Neural progenitor cell (in vitro differentiated cells): ENCODE data around the gene ARSJ. TPM values are rescaled to one million over a fixed set of nuclear protein-coding genes. Genes with fewer than 3 reads are reported as not detected.

Source experiments
- DNase-seq: peaks from one replicate; pipeline ENCODE4 v3.0.0-alpha.2; 2016; ENCODE audit warnings: low spot score
- H2AFZ ChIP-seq: fragments of 200-600 bp; sonication (generic); replicated peaks from 2 replicates; pipeline ENCODE4 v1.6.1; 2016; ENCODE audit warnings: antibody characterized with exemption
- H3F3A ChIP-seq: fragments of 200-600 bp; sonication (generic); 2 replicates; pipeline ENCODE4 v1.6.1; 2016; ENCODE audit warnings: antibody characterized with exemption, low read depth
- H3K27ac ChIP-seq: fragments of 200-600 bp; sonication (generic); 2 replicates; pipeline ENCODE4 v1.5.1; 2016; ENCODE audit warnings: mild to moderate bottlenecking
- H3K27me3 ChIP-seq: fragments of 200-600 bp; sonication (generic); 2 replicates; pipeline ENCODE4 v1.6.1; 2016; ENCODE audit warnings: mild to moderate bottlenecking, moderate library complexity
- H3K36me3 ChIP-seq: fragments of 200-600 bp; sonication (generic); 2 replicates; pipeline ENCODE4 v1.5.1; 2016
- H3K4me1 ChIP-seq: fragments of 200-600 bp; sonication (generic); 2 replicates; pipeline ENCODE4 v1.6.1; 2016; ENCODE audit warnings: mixed run types
- H3K4me2 ChIP-seq: fragments of 200-600 bp; sonication (generic); 2 replicates; pipeline ENCODE4 v1.6.1; 2016
- H3K4me3 ChIP-seq: fragments of 200-600 bp; sonication (generic); 2 replicates; pipeline ENCODE4 v1.5.1; 2016
- H3K79me2 ChIP-seq: fragments of 200-600 bp; sonication (generic); 2 replicates; pipeline ENCODE4 v1.6.1; 2016; ENCODE audit warnings: low read depth
- H3K9ac ChIP-seq: fragments of 200-600 bp; sonication (generic); 2 replicates; pipeline ENCODE4 v1.6.1; 2016
- H3K9me3 ChIP-seq: fragments of 200-600 bp; sonication (generic); 2 replicates; pipeline ENCODE4 v1.5.1; 2016; ENCODE audit warnings: low read depth
- H4K20me1 ChIP-seq: fragments of 200-600 bp; sonication (generic); 2 replicates; pipeline ENCODE4 v1.6.1; 2016; ENCODE audit warnings: low read depth
- H3K27ac Mint-ChIP-seq: 3 replicates; pipeline ENCODE4 v1.8.0; 2021; ENCODE audit warnings: mixed read lengths
- H3K27me3 Mint-ChIP-seq: 2 replicates; pipeline ENCODE4 v1.8.0; 2022; ENCODE audit warnings: low read depth, mild to moderate bottlenecking, inconsistent platforms, moderate library complexity, mixed read lengths; ENCODE audit not compliant: insufficient read depth
- H3K36me3 Mint-ChIP-seq: 3 replicates; pipeline ENCODE4 v1.8.0; 2021; ENCODE audit warnings: mixed read lengths
- H3K4me1 Mint-ChIP-seq: 3 replicates; pipeline ENCODE4 v1.8.0; 2021; ENCODE audit warnings: mixed read lengths
- H3K4me3 Mint-ChIP-seq: 3 replicates; pipeline ENCODE4 v1.8.0; 2021; ENCODE audit warnings: mild to moderate bottlenecking, moderate library complexity, mixed read lengths
- H3K9me3 Mint-ChIP-seq: 3 replicates; pipeline ENCODE4 v1.8.0; 2020; ENCODE audit warnings: mixed read lengths
- EZH2 ChIP-seq: fragments of 200-600 bp; sonication (generic); IDR thresholded peaks from 2 replicates; pipeline ENCODE4 v1.6.1; 2017; ENCODE audit warnings: antibody characterized with exemption, mild to moderate bottlenecking, moderate library complexity
- EZH2phosphoT487 ChIP-seq: fragments of 200-600 bp; sonication (generic); IDR thresholded peaks from 2 replicates; pipeline ENCODE4 v1.6.1; 2017; ENCODE audit warnings: antibody characterized with exemption
- total RNA-seq: library from RNA; depleted of rRNA; stranded (reverse); fragments of >200 nt; gene quantifications from 2 replicates; pipeline ENCODE4 v1.2.3, GENCODE V29; 2015; ENCODE audit warnings: low replicate concordance
- TF ChIP-seq, protein P1 (sequence below): fragments of 200-600 bp; sonication (generic); IDR thresholded peaks from 2 replicates; pipeline ENCODE4 v1.5.1; 2017; ENCODE audit warnings: antibody characterized with exemption, mild to moderate bottlenecking

ARSJ gene
- total RNA-seq, 1 donor from 2014 or later, result 0.28 TPM

DNA sequence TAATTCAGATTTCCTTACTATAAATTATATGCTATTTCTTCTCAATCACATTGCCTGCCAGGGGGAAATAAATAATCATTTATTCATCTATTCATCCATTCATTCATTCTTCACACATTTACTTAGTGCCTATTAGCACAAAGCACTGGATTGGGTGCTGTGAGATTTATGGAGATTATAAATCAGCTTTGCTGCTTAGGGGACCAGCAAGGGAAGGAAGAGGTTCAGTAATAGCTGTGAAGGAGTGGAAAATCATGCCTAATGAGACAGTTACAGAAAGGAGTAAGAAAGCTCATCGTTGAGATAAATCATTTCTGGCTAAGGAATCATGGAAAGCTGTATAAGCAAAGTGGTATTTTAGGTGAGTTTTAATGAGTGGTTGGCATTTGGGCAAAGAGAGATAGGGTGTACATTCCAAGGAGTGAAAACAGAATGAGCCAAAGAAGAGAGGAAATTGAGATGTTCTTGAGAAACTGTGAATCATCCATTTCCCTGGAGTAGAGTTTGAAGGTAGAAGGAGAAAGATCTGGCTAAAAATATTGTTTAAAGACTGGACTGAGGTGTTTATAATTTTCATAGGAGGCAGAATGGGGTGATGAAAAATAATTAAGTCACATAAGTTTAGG lies 9.6 kb downstream of the ARSJ start:
- Histone ChIP-seq H3K4me1 (no peaks in the 10 kb centered on the region), H3K4me2 (no peak overlapping the region), H3K27ac (no peak overlapping the region), H3K9me3 (no peaks in the 10 kb centered on the region), H3K9ac (no peak overlapping the region), H3K27me3 (no peaks in the 10 kb centered on the region), H3K4me3 (no peak overlapping the region), H2AFZ (no peak overlapping the region), H3F3A (no peaks in the 10 kb centered on the region), H4K20me1 (no peaks in the 10 kb centered on the region), H3K79me2 (no peaks in the 10 kb centered on the region), H3K36me3 (no peaks in the 10 kb centered on the region)
- Mint-ChIP-seq H3K9me3 (no peaks in the 10 kb centered on the region), H3K4me3 (no peak overlapping the region), H3K4me1 (no peaks in the 10 kb centered on the region), H3K36me3 (no peaks in the 10 kb centered on the region), H3K27ac (no peak overlapping the region), H3K27me3 (no peaks in the 10 kb centered on the region)
- no peak for TF ChIP-seq EZH2
- no peak for TF ChIP-seq EZH2phosphoT487
- TF ChIP-seq, protein P1, sequence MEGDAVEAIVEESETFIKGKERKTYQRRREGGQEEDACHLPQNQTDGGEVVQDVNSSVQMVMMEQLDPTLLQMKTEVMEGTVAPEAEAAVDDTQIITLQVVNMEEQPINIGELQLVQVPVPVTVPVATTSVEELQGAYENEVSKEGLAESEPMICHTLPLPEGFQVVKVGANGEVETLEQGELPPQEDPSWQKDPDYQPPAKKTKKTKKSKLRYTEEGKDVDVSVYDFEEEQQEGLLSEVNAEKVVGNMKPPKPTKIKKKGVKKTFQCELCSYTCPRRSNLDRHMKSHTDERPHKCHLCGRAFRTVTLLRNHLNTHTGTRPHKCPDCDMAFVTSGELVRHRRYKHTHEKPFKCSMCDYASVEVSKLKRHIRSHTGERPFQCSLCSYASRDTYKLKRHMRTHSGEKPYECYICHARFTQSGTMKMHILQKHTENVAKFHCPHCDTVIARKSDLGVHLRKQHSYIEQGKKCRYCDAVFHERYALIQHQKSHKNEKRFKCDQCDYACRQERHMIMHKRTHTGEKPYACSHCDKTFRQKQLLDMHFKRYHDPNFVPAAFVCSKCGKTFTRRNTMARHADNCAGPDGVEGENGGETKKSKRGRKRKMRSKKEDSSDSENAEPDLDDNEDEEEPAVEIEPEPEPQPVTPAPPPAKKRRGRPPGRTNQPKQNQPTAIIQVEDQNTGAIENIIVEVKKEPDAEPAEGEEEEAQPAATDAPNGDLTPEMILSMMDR, result no peak
- no peak for DNase-seq

- Histone ChIP-seq H4K20me1 (no peaks in the 10 kb centered on the region), H3F3A (no peaks in the 10 kb centered on the region), H3K36me3 (no peaks in the 10 kb centered on the region), H3K9ac (no peak overlapping the region), H3K27me3 (no peaks in the 10 kb centered on the region), H3K4me1 (no peaks in the 10 kb centered on the region), H3K4me3 (no peak overlapping the region), H3K9me3 (no peaks in the 10 kb centered on the region), H2AFZ (no peak overlapping the region), H3K27ac (no peak overlapping the region), H3K79me2 (no peaks in the 10 kb centered on the region), H3K4me2 (no peak overlapping the region)
- Mint-ChIP-seq H3K27ac (no peak overlapping the region), H3K36me3 (no peaks in the 10 kb centered on the region), H3K4me3 (no peak overlapping the region), H3K27me3 (no peaks in the 10 kb centered on the region), H3K9me3 (no peaks in the 10 kb centered on the region), H3K4me1 (no peaks in the 10 kb centered on the region)
- no peak for TF ChIP-seq EZH2
- TF ChIP-seq, protein P1, result no peak
- no peak for TF ChIP-seq EZH2phosphoT487
- no peak for DNase-seq
Measured at GRCh38 chr4:113968473-113968872, 11.0 kb downstream of the ARSJ start.

DNA sequence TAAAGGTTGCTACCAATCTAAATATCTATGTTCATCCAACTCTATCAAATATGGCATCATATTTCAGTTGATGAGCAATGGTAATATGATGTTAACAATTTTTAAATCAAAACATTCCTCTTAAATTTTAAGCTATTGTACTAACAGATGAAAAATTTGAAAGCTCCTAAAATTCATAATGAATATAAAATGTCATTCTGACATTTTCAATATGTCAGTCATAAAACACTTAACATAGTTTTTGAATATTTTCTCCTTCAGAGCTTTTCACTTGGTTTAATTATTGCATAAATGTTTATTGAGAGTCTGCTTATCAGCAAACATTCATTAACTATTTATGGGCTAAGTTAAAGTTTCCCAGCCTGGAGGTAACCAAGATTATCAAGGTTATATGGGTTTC lies 11.8 kb downstream of the ARSJ start:
- no peak overlapping the region for H3K27ac Mint-ChIP-seq
- H3K27me3 Mint-ChIP-seq, result no peaks in the 10 kb centered on the region
- Histone ChIP-seq H3K4me2 (no peak overlapping the region), H3F3A (no peaks in the 10 kb centered on the region), H3K27me3 (no peaks in the 10 kb centered on the region), H3K9ac (no peak overlapping the region), H2AFZ (no peak overlapping the region), H4K20me1 (no peaks in the 10 kb centered on the region), H3K27ac (no peak overlapping the region), H3K4me3 (no peak overlapping the region), H3K9me3 (no peaks in the 10 kb centered on the region), H3K4me1 (no peaks in the 10 kb centered on the region), H3K36me3 (no peaks in the 10 kb centered on the region), H3K79me2 (no peaks in the 10 kb centered on the region)
- H3K4me3 Mint-ChIP-seq, result no peak overlapping the region
- H3K4me1 Mint-ChIP-seq, result no peaks in the 10 kb centered on the region
- no peak for TF ChIP-seq EZH2phosphoT487
- TF ChIP-seq EZH2, result no peak
- TF ChIP-seq, protein P1, result no peak
- DNase-seq, result no peak
- no peaks in the 10 kb centered on the region for H3K36me3 Mint-ChIP-seq
- no peaks in the 10 kb centered on the region for H3K9me3 Mint-ChIP-seq
